Measurements from ENCODE around the gene PPP1R12B.
"Not testable (repeated sequence)": the region's sequence is repeated elsewhere in the genome, so short reads cannot be mapped to it uniquely, and the experiment has no call there.

PPP1R12B gene

DNA sequence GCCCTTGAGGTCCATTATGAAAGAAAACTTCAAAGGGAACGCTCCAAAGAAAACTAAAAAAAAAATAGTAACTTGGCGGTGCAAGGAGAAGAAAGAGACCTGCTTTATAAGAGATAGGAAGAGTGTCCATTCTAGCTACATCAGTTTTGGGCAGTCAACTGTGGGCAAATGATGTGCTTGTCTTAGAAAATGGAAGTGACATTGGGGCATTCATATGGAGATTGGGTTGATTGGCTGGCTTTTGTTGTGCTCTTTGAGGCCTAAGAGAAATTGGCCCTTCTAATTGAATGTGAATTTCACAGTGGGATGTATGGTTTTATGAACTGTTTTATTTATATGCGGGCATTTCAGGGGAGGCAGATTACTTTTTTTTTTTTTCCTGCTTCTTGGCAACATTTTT lies 13.2 kb downstream of the PPP1R12B start:
- H3K4me3 ChIP-seq (ENCODE audit: low read length): no peak overlapping the region
- DNase-seq (ENCODE audit: low read depth): no peak

DNA sequence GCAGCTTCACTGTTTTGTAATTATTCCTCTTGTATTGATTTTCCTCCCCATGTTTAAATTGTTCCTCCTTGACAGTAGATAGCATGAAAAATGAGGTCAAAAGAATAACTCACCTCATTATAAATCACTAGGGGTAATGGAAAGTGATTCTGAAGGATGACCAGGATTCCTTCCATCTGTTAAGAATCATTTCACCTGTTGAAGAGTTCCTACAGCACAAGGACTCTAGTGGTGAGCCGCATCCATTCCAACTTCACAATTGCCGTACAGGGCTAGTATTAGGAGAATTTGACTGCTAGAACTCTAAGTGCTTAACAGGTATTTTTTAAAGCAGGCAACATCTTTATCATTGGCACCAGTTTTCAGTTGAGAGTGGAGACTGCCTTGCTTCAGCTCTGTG lies 13.7 kb downstream of the PPP1R12B start:
- DNase-seq (ENCODE audit: low read depth): no peak
- H3K4me3 ChIP-seq (ENCODE audit: low read length): no peak overlapping the region
- TF ChIP-seq CTCF (conservative IDR thresholded peaks at IDR 0.05; ENCODE audit: low read depth, low read length): no peak

More for the DNA sequence above, 13.2 kb downstream of the PPP1R12B start:
- TF ChIP-seq CTCF (conservative IDR thresholded peaks at IDR 0.05; ENCODE audit: low read depth, low read length): no peak

DNA sequence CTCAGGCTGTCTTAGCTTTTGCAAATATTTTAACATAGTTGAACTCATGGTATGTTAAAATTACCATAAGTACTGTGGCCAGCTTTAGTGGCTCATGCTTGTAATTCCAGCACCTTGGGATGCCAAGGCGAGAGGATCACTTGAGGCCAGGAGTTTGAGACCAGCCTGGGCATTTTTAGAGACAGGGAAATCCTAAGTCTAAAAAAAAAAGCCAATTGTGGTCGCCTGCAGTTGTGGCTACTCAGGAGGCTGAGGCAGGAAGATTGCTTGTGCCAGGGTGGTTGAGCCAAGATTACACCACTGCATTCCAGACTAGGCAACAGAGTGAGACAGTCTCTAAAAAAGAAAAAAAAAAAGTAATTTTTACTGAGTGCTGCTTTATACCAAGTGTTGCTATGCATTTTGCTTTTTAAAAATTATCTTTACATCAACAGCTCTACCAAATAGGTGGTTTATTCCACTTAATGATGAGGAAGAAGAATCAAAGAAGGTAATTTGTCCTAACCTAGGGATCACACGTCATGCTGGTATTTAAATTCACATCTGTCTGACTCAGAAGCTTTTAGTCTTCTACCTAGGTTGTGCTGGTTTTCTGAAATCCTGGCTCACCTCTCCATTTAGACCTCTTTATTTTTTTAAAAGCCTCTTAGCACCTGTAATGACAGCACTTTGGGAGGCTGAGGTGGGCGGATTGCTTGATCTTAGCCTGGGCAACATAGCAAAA lies 16.8 kb downstream of the PPP1R12B start:
- no peak for DNase-seq (ENCODE audit: low read depth)
- H3K4me3 ChIP-seq (ENCODE audit: low read length): no peak overlapping the region
- TF ChIP-seq CTCF (conservative IDR thresholded peaks at IDR 0.05; ENCODE audit: low read depth, low read length): no peak

- H3K4me3 ChIP-seq (ENCODE audit: low read length): no peak overlapping the region
- no peak for TF ChIP-seq CTCF (conservative IDR thresholded peaks at IDR 0.05; ENCODE audit: low read depth, low read length)
- no peak for DNase-seq (ENCODE audit: low read depth)
These were observed 18.8 kb downstream of the PPP1R12B start for GRCh38 chr1:202367271-202367670.

DNA sequence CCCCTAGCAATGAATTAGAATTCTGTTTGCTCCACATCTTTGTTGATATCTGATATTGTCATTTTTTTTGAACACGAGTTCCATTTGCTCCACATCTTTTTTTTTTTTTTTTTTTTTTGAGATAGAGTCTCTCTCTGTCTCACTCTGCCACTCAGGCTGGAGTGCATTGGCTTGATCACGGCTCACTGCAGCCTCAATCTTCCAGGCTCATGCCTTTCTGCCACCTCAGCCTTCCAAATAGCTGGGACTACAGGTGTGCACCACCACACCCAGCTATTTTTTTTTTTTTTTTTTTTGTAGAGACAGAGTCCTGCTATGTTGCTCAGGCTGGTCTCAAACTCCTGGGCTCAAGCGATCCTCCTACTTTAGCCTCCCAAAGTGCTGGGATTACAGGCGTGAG lies 22.4 kb downstream of the PPP1R12B start:
- not testable (repeated sequence) for H3K4me3 ChIP-seq (ENCODE audit: low read length); DNase-seq (ENCODE audit: low read depth)

- no peak for TF ChIP-seq CTCF (conservative IDR thresholded peaks at IDR 0.05; ENCODE audit: low read depth, low read length)
- no peak for DNase-seq (ENCODE audit: low read depth)
- no peak overlapping the region for H3K4me3 ChIP-seq (ENCODE audit: low read length)
These were observed 25.6 kb downstream of the PPP1R12B start for GRCh38 chr1:202374099-202374498.

DNA sequence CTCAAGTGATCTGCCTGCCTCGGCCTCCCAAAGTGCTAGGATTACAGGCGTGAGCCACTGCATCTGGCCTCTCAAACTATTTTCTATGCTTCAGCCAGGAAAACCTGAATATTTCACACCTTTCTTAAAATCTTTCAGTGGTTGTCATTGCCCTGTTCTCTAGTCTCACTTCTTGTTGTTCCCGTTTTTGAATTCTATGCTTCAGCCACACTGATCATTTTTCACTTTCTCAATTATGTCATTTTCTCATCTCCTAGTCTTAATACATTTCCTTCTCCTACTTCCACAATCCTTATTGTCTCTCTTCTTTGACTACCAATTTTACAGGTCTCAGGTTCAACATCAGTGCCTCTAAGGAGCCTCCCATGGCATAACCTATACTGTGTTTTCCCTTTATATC lies 26.7 kb downstream of the PPP1R12B start:
- DNase-seq (ENCODE audit: low read depth); H3K4me3 ChIP-seq (ENCODE audit: low read length): not testable (repeated sequence)

DNA sequence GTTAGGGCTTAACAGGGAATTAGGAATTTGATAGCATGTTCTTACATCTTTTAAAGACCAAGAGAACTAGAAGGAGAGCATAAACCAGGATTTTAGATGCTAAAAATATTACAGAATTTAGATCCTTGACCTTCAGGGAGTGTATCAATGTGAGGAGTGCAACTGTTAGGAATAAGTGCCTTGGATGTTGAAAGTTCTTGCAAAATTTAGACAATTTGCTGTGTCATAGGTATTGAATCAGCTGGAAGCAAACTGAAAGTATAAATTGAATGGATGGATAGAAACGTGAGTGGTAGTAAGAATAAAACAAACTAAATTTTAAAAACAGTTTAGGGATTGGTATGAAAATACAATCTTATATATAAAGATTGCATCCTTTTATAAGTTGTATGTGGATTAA lies 27.7 kb downstream of the PPP1R12B start:
- H3K4me3 ChIP-seq (ENCODE audit: low read length): no peak overlapping the region
- no peak for TF ChIP-seq CTCF (conservative IDR thresholded peaks at IDR 0.05; ENCODE audit: low read depth, low read length)
- no peak for DNase-seq (ENCODE audit: low read depth)

All from retinal pigment epithelial cell (primary cell).